LNCaP clone FGC (cell line): ENCODE results near the gene LRRC9.
"Not testable (repeated sequence)": the region's sequence is repeated elsewhere in the genome, so short reads cannot be mapped to it uniquely, and the experiment has no call there.

Experiments
- DNase-seq: peaks from one replicate; pipeline ENCODE4 v3.0.0-alpha.2; 2011; ENCODE audit warnings: low read depth
- H3K4me3 ChIP-seq: 2 replicates; pipeline ENCODE4 v1.5.1; 2011; ENCODE audit warnings: mild to moderate bottlenecking, low read depth, low read length, control low read depth
- TF ChIP-seq, protein P1 (sequence below): IDR thresholded peaks from 2 replicates; pipeline ENCODE4 v1.5.1; 2012; ENCODE audit warnings: mild to moderate bottlenecking; ENCODE audit not compliant: control insufficient read depth, insufficient read depth; ENCODE audit errors: extremely low read depth

Gene LRRC9

DNA sequence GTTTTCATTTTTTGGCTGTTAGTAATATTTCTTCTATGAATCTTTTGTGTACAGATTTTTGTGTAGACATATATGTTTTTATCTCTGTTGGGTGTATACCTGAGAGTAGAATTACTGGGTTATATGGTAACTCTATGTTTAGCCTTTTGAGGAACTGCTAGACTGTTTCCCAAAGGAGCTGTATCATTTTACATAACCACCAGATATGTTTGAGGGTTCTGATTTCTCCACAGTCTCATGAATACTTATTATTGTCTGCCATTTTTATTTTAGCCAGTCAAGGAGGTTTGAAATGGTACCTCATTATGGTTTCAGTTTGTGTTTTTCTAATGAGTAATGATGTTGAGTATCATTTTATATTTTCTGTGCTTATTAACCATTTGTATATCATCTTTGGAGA lies 173.7 kb downstream of the LRRC9 start:
- no peak for DNase-seq
- TF ChIP-seq, protein P1, sequence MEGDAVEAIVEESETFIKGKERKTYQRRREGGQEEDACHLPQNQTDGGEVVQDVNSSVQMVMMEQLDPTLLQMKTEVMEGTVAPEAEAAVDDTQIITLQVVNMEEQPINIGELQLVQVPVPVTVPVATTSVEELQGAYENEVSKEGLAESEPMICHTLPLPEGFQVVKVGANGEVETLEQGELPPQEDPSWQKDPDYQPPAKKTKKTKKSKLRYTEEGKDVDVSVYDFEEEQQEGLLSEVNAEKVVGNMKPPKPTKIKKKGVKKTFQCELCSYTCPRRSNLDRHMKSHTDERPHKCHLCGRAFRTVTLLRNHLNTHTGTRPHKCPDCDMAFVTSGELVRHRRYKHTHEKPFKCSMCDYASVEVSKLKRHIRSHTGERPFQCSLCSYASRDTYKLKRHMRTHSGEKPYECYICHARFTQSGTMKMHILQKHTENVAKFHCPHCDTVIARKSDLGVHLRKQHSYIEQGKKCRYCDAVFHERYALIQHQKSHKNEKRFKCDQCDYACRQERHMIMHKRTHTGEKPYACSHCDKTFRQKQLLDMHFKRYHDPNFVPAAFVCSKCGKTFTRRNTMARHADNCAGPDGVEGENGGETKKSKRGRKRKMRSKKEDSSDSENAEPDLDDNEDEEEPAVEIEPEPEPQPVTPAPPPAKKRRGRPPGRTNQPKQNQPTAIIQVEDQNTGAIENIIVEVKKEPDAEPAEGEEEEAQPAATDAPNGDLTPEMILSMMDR: no peak
- peak overlapping the region; percentile 60 for H3K4me3 ChIP-seq

GRCh38 chr14:60094306-60094897 lies 174.5 kb downstream of the LRRC9 start:
- H3K4me3 ChIP-seq: peak overlapping the region; percentile 60
- TF ChIP-seq, protein P1: no peak
- DNase-seq: no peak

DNA sequence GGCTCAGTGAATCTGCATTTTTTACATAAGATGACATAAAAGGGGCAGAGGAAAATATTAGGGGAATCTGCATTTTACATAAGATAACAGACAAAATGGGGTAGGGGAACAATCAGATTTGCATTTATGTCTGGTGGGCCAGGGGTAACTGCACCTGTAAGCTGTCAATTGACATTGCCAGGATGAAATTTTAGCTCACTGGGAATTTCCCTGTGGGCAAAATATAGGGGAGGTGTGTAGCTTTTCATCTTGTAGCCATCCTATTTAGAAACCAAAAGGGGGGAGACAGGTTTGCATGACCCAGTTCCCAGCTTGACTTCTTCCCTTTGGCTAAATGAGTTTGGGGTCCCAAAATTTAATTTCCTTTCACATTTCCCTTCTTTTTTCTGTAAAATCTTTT lies 175.3 kb downstream of the LRRC9 start:
- no peak for DNase-seq
- no peak overlapping the region for H3K4me3 ChIP-seq
- TF ChIP-seq, protein P1: no peak

- no peak for DNase-seq
- H3K4me3 ChIP-seq: no peak overlapping the region
- TF ChIP-seq, protein P1: no peak
These were observed 176.0 kb downstream of the LRRC9 start for GRCh38 chr14:60095781-60096450.

DNA sequence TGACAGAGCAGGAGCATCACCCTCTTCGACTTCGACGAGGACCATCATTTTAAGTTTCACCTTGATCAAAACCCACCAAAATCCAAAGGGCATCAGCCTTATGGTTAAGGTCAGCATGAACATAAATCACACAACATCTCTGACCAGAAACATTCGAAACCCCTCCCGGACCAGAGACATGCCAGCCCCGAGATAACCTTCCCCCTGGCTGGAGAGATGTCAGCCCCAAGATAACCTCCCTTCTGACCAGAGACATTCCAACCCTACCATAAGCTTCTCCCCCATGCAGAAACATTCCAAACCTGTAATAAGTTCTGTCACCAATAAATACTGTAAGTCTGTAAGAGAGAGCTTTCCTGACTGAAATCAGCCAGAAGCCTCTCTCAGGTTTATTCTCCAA lies 178.0 kb downstream of the LRRC9 start:
- TF ChIP-seq, protein P1: no peak
- DNase-seq: no peak
- no peak overlapping the region for H3K4me3 ChIP-seq

GRCh38 chr14:60099855-60100254 lies 179.9 kb downstream of the LRRC9 start:
- not testable (repeated sequence) for H3K4me3 ChIP-seq, DNase-seq

GRCh38 chr14:60101786-60102185 lies 181.8 kb downstream of the LRRC9 start:
- H3K4me3 ChIP-seq: no peak overlapping the region
- no peak for DNase-seq
- TF ChIP-seq, protein P1: no peak
